Upper lobe of left lung (tissue), 6 donors: ENCODE measurements around the gene ARRB1. TPM values are rescaled to one million over a fixed set of nuclear protein-coding genes. Genes with fewer than 3 reads are reported as not detected.
"Not testable (repeated sequence)": the region's sequence is repeated elsewhere in the genome, so short reads cannot be mapped to it uniquely, and the experiment has no call there.

ENCODE experiments used
- ATAC-seq, 2 donors: fragments of 200-7000 bp; cut with Tn5 transposase; one replicate each; pipeline ENCODE4 v1.9.1; 2022; ENCODE audit warnings: mild to moderate bottlenecking in 2 of 2, moderate library complexity in 2 of 2; ENCODE audit not compliant: low FRiP score in 2 of 2
- DNase-seq, 2 donors: peaks; one replicate each; pipeline ENCODE4 v3.0.0-alpha.2; 2019 to 2020
- H3K27ac ChIP-seq, 4 donors: fragments of 200-600 bp; sonication (generic); one replicate each; pipeline ENCODE4 v1.5.1; 2016 to 2019
- H3K27me3 ChIP-seq, 4 donors: fragments of 200-600 bp; sonication (generic); one replicate each; pipeline ENCODE4 v1.5.1; 2017 to 2019
- H3K36me3 ChIP-seq, 4 donors: fragments of 200-600 bp; sonication (generic); one replicate each; pipeline ENCODE4 v1.5.1; 2016 to 2019
- H3K4me1 ChIP-seq, 4 donors: fragments of 200-600 bp; sonication (generic); one replicate each; pipeline ENCODE4 v1.5.1; 2018 to 2019
- H3K4me3 ChIP-seq, 4 donors: fragments of 200-600 bp; sonication (generic); one replicate each; pipeline ENCODE4 v1.5.1; 2017 to 2019; ENCODE audit warnings: mild to moderate bottlenecking in 2 of 4, moderate library complexity in 1 of 4
- H3K9me3 ChIP-seq, 4 donors: fragments of 200-600 bp; sonication (generic); one replicate each; pipeline ENCODE4 v1.5.1; 2018 to 2019
- CTCF ChIP-seq, 6 experiments: fragments of 450-650 bp in 4 of 6; fragments of 200-600 bp in 2 of 6; sonication (generic) in 2 of 6; IDR thresholded peaks; one replicate each; pipeline ENCODE4 v1.5.1; 2016 to 2019; ENCODE audit warnings: antibody characterized with exemption in 6 of 6
- EP300 ChIP-seq, 4 donors: sonication (generic); formaldehyde crosslinking; IDR thresholded peaks; one replicate each; pipeline ENCODE4 v1.5.1; 2017; ENCODE audit warnings: antibody characterized with exemption in 4 of 4, control low read depth in 2 of 4
- POLR2A ChIP-seq, 4 donors: fragments of 450-650 bp; IDR thresholded peaks; one replicate each; pipeline ENCODE4 v1.5.1; 2016 to 2017; ENCODE audit warnings: antibody characterized with exemption in 4 of 4, mild to moderate bottlenecking in 2 of 4
- POLR2AphosphoS5 ChIP-seq, 2 donors: sonication (generic); formaldehyde crosslinking; IDR thresholded peaks; one replicate each; pipeline ENCODE4 v1.5.1; 2017; ENCODE audit warnings: antibody characterized with exemption in 2 of 2
- WGBS, 2 donors: methylation state at CpG; one replicate each; pipeline ENCODE4 v1.1.5; 2017 to 2018; 5-methylcytosine and 5-hydroxymethylcytosine counted together
- total RNA-seq, 6 donors: library from RNA; depleted of rRNA in 4 of 6; stranded (reverse); fragments of >200 nt in 4 of 6; gene quantifications; one replicate each; pipeline versions ENCODE4 v1.1.0 to v1.2.1, GENCODE V29; 2016 to 2021
- donor health status: DM: no; HTN: no; CAD: no; lungs with moderate emphysema.
- donor health status: DM: no; HTN: yes; CAD: no; lungs with severe emphysema.

ARRB1 gene
- total RNA-seq, 6 donors from 2014 or later = 119 to 235 (median 170) TPM

GRCh38 chr11:75374646-75375045, 23.2 kb upstream of the ARRB1 start:
- Histone ChIP-seq H3K36me3 (no peaks in the 10 kb centered on the region), H3K9me3 (no peaks in the 10 kb centered on the region), H3K27me3 (no peaks in the 10 kb centered on the region), H3K4me3 (no peak overlapping the region), H3K27ac (no peak overlapping the region), H3K4me1 (peaks cover 23 to 45% (median 30%) of the 10 kb centered on the region in 4 donors)
- DNase-seq (no peak), ATAC-seq (no peak)
- TF ChIP-seq CTCF (IDR thresholded peaks at IDR 0.05) = no peak
- no peak for TF ChIP-seq POLR2A (IDR thresholded peaks at IDR 0.05)
- no peak for TF ChIP-seq POLR2AphosphoS5 (IDR thresholded peaks at IDR 0.05)
- TF ChIP-seq EP300 (IDR thresholded peaks at IDR 0.05) = no peak
- WGBS, 2 donors = 91 to 93% methylated on average over 4 of the region's 4 CpGs

DNA sequence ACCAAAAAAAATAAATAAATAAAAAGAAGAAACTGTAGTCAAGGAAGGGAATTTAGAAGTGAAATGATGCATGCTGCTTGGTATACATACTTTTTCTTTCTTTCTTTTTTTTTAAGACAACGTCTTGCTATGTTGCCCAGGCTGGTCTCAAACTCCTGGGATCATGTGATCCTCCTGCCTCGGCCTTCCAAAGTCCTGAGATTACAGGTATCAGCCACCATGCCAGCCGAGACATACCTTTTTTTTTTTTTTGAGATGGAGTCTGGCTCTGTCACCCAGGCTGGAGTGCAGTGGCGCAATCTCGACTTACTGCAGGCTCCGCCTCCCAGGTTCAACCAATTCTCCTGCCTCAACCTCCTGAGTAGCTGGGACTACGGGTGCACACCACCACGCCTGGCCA, 21.7 kb upstream of the ARRB1 start:
- TF ChIP-seq EP300 (IDR thresholded peaks at IDR 0.05) (no peak), CTCF (IDR thresholded peaks at IDR 0.05) (no peak), POLR2A (IDR thresholded peaks at IDR 0.05) (no peak), POLR2AphosphoS5 (IDR thresholded peaks at IDR 0.05) (no peak)
- Histone ChIP-seq H3K9me3 (no peaks in the 10 kb centered on the region), H3K27me3 (no peaks in the 10 kb centered on the region), H3K4me1 (peaks cover 23 to 50% (median 32%) of the 10 kb centered on the region in 4 donors), H3K27ac (peak overlapping the region; percentile 65 to 83 (median 76)), H3K4me3 (no peak overlapping the region), H3K36me3 (no peaks in the 10 kb centered on the region)
- 79 to 86% methylated on average over 8 of the region's 8 CpGs for WGBS, 2 donors
- no peak for ATAC-seq
- no peak for DNase-seq

- WGBS, 2 donors = 30 to 41% methylated on average over 8 of the region's 8 CpGs
- H3K4me3 ChIP-seq = no peak overlapping the region
- peaks cover 23 to 50% (median 31%) of the 10 kb centered on the region in 4 donors for H3K4me1 ChIP-seq
- H3K9me3 ChIP-seq = no peaks in the 10 kb centered on the region
- no peak for TF ChIP-seq POLR2AphosphoS5 (IDR thresholded peaks at IDR 0.05)
- peak in 1 of 4 donors; percentile 3 for TF ChIP-seq POLR2A (IDR thresholded peaks at IDR 0.05)
- peak in 1 of 4 donors; percentile 77 for TF ChIP-seq EP300 (IDR thresholded peaks at IDR 0.05)
- H3K27ac ChIP-seq = peak overlapping the region; percentile 65 to 83 (median 76)
- no peaks in the 10 kb centered on the region for H3K36me3 ChIP-seq
- no peaks in the 10 kb centered on the region for H3K27me3 ChIP-seq
- ATAC-seq (peak; percentile 74 to 83), DNase-seq (peak in 1 of 2 donors; percentile 48)
These were observed 20.8 kb upstream of the ARRB1 start for GRCh38 chr11:75371949-75372876.

DNA sequence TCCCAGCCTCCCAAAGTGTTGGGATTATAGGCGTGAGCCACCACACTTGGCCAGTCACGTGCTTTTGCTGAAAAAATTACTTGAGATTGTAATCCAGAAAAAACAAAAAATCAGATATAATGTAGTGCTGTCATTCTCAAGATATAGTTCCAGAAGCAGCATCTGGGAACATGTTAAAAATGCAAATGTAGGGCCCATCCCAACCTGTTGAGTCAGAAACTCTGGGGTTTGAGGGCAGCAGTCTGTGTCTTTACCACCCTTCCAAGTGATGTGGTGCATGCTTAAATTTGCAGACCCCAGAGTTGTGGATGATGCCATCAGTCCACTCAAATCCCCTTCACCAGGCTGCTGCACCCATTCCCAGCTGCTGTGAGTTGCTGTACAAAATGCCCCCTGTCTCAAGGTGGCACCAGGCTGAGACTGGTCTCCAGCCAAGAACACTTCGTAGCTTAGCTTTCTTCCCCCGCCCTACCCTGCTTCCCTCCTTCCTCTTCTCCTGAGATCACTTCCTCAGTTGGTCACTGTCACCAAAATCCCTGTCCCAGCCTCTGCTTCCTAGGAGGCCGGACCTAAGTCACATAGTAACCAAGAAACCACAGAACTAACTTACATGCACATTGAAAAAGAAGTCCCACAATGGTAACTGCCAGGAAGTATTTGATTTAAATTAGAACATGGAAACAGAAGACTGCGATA, 18.2 kb upstream of the ARRB1 start:
- H3K27me3 ChIP-seq = no peaks in the 10 kb centered on the region
- peak overlapping the region; percentile 1 to 66 (median 54) for H3K27ac ChIP-seq
- ATAC-seq (peak; percentile 70 to 73), DNase-seq (peak in 1 of 2 donors; percentile 65)
- 41 to 57% methylated on average over 6 of the region's 6 CpGs for WGBS, 2 donors
- no peaks in the 10 kb centered on the region for H3K36me3 ChIP-seq
- no peaks in the 10 kb centered on the region for H3K9me3 ChIP-seq
- H3K4me1 ChIP-seq = peaks cover 33 to 57% (median 38%) of the 10 kb centered on the region in 4 donors
- TF ChIP-seq POLR2A (IDR thresholded peaks at IDR 0.05) (no peak), EP300 (IDR thresholded peaks at IDR 0.05) (no peak), CTCF (IDR thresholded peaks at IDR 0.05) (no peak), POLR2AphosphoS5 (IDR thresholded peaks at IDR 0.05) (no peak)
- no peak overlapping the region for H3K4me3 ChIP-seq

DNA sequence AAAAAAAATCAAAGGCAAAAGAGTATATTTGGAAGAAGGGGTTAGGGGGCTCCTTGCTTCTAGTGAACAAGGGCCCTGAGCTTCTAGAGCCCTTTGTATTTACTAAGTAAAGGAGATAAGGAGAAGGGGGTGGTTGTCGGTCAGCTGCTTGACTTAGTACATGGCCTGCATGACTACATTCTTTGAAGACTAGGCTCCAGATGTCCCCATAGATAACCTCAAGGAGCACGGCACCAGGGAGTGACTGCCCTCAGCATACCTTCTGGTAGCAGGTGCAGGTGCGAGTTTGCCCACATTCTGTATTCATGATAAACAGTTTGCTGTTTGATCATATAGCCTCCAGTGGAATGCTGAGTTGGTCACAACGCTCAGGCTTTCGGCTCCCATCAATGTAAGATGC, 15.4 kb upstream of the ARRB1 start:
- Histone ChIP-seq H3K4me1 (peaks cover 19 to 41% (median 27%) of the 10 kb centered on the region in 4 donors), H3K27ac (peak overlapping the region in 2 of 4 donors; percentile 12 to 74)
- not testable (repeated sequence) for H3K27me3 ChIP-seq, H3K4me3 ChIP-seq, H3K9me3 ChIP-seq, H3K36me3 ChIP-seq
- peak in 1 of 2 donors; percentile 44 for DNase-seq
- 74 to 82% methylated on average over 5 of the region's 5 CpGs for WGBS, 2 donors
- ATAC-seq = peak in 1 of 2 donors; percentile 73
